Endothelial cell of umbilical vein (primary cell): ENCODE data around the gene FNBP1.

Source experiments
- CTCF ChIP-seq, 2 donors: IDR thresholded peaks; 1 replicate in 1 of 2; 2 replicates in 1 of 2; pipeline ENCODE4 v1.5.1; 2011; ENCODE audit warnings: low read length in 2 of 2, mild to moderate bottlenecking in 2 of 2, moderate library complexity in 2 of 2, control low read depth in 1 of 2, inconsistent platforms in 1 of 2, low read depth in 1 of 2; ENCODE audit not compliant: insufficient read depth in 1 of 2; ENCODE audit errors: extremely low read depth in 1 of 2
- MAX ChIP-seq: IDR thresholded peaks from 2 replicates; pipeline ENCODE4 v1.6.1; 2011; ENCODE audit not compliant: insufficient read depth, insufficient read length
- MYC ChIP-seq: IDR thresholded peaks from one replicate; pipeline ENCODE4 v1.6.1; 2011; ENCODE audit warnings: mild to moderate bottlenecking, low read depth, low read length
- POLR2A ChIP-seq: IDR thresholded peaks from 2 replicates; pipeline ENCODE4 v1.6.1; 2012; ENCODE audit warnings: low read depth, mild to moderate bottlenecking, control low read depth, low read length

DNA sequence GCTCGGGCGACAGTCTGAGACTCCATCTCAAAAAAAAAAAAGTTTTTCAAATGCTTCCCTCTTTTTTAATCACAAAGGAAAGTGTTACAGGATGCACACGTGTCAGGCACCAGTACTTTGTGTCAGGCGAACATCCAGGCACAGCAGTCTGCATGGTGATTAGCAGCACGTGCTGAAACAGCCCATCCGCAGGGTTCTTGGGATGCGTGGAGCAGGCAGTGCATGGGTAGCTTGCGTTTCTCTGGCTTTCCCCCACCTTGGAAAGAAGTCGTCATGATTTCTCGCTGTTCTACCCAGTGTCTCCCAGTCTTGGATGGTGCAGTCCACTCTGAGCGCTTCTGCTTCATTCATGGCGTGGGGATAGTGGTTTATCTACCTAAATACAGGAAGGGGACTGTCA lies 46.2 kb upstream of the FNBP1 start:
- no peak for TF ChIP-seq CTCF (IDR thresholded peaks at IDR 0.05; ENCODE audit: extremely low read depth in 1 of 2, insufficient read depth in 1 of 2, low read depth in 1 of 2, low read length in 2 of 2)
- no peak for TF ChIP-seq MYC
- no peak for TF ChIP-seq POLR2A
- no peak for TF ChIP-seq MAX
